Activated CD8-positive, alpha-beta memory T cell treated with anti-CD3 and anti-CD28 coated beads, Interleukin-2, amount 50 U/mL, for 1 hour (primary cell): Measurements from ENCODE around the gene CPVL.

Source experiments
- DNase-seq: peaks from one replicate; pipeline ENCODE4 v3.0.0-alpha.2; 2020; ENCODE audit errors: extremely low read depth

Gene CPVL

GRCh38 chr7:29146057-29146706 lies at the start of gene CPVL:
CPVL (minus strand) TSS chr7:29146537; CDS start chr7:29121061, 25,476 bp downstream.
- DNase-seq, result no peak

DNA sequence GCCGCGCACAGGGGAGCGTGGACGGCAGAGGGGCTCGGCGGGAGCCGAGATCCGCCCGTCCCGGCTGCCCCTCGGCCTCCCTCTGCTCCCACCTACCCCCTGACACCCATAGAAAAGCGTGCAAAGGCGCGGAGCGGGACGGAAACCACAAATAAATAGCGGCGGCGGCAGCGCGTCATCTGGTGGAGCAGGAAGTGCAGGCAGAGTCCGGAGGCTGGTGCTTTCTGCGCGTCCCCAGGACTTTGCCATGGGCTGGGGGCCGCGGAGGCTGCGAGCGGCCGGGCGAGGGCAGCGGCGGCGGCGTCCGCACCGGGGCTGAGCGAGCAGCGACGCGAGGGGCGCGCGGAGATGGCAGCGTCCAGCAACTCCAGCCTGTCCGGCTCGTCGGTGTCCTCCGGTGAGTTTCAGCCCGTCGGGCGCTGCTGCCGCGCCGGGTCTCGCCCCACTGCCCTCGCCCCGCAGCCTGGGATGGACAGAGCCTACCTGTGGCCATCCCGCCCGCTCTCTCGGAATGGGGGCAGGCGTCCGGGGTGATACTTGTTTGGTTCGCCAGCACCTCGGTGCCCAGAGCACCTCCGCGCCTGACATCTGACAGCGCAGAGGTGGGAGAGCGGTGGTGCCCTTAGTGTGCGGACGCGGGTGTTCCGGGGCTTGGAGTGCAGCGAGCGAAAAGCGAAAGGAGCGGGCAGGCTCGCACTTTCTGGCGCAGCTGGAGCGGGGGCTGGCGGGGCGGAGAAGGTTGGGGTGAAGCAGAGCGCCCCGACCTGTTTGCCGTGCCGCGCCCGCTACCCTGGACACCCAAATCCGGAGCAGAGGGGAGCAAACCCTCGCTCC lies 48.5 kb upstream of the CPVL start, which contains the start of gene CHN2:
Gene CHN2, plus strand, starts transcription at position 182 of the 834 bp plus-strand sequence.
- no peak for DNase-seq

DNA sequence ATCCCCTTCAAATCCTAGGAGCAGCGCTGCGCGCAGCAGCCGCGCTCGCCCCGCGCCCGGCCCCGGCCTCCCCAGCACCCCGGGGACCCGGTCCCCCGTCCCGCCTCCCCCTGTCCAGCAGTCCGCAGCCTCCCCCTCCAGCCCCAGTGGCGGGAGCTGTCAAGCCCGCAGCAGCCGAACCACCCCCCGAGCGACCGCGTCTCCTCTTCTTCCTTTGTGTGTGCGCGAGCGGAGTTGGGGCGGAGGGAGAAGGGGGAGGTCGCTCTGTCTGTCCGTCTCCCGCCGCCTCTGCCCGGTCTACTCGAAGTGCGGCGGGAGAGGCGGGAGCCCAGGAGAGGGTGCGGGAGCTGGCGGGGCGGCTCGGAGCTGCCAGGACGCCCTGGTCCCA lies 47.9 kb upstream of the CPVL start:
- DNase-seq, result no peak

DNA sequence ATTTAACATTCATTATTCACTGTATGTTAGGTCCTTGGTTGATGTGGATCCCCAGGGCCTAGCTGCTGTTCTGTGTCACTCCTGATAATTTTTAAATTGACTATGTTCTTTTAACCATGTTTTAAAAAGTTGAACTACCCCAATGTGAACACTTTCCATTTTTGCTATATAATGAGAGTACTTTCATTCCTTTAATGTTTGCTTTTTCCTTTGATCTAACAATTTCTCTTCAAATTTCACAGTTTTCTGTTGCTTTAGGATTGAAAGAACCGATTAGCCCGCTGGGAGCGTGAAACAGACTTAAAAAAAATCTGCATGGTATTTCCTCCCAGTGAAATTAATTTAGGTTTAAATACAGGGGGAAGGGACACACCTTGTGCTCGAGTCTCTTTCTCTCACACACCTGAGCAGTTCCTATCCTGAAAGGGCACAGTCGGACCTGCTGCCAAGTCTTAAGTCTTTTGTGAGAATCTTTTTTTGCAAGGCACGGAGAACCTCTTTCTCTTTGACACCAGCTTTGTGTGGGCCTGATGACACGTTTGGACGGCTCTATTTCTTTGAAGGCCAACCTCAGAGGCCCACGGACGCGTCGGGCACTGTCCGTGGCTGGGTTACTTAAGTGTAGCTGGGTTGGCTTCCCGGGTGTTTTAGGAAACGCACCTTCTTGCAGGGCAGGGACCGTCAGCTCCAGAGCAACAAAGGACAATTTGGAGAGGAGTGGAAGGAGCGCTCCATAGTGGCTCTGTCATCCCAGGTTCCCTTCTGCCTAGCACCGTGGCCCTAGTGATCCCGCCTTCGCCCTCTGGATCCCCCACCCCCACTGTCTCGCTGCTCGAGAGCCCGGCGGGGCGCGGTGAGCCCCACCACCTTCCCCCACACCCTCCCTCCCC lies 47.2 kb upstream of the CPVL start:
- DNase-seq, result no peak

DNA sequence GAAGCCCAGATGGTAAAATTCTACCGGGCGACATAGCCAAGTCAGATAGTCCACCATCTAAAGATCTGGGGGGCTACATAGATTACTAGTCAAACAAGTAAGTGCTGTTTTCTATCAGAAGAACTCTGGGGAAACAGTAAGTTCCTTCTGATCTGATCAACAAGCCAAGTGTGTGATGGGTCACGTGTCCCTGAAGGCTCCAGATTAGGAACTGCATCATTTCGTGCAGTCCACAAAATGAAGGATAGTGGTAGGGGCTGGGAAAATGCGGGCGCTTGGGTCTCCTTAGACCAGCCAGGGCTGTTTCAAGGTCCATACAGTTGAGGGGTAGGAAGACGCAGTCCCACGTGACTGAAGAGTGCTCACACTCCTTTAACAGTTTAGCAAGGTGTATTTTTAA lies 46.5 kb upstream of the CPVL start:
- no peak for DNase-seq

DNA sequence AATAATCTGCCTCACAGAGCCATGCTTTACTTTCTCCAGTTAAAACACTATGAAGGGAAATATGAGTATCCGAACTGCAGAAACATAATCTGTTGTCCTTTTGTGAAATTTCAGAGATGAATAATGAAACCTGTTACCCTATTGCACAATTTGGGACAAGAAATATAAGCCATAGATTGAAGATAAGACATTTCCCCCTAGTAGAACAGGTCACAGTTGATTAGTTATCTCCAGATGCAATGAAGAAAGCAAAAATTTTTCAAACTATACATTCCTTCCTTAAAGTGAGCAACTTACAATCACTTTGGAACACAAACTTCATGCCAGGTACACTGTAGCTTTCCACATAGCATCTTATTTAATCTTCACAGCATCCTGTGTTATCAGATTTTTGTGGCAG lies 46.0 kb upstream of the CPVL start:
- no peak for DNase-seq

DNA sequence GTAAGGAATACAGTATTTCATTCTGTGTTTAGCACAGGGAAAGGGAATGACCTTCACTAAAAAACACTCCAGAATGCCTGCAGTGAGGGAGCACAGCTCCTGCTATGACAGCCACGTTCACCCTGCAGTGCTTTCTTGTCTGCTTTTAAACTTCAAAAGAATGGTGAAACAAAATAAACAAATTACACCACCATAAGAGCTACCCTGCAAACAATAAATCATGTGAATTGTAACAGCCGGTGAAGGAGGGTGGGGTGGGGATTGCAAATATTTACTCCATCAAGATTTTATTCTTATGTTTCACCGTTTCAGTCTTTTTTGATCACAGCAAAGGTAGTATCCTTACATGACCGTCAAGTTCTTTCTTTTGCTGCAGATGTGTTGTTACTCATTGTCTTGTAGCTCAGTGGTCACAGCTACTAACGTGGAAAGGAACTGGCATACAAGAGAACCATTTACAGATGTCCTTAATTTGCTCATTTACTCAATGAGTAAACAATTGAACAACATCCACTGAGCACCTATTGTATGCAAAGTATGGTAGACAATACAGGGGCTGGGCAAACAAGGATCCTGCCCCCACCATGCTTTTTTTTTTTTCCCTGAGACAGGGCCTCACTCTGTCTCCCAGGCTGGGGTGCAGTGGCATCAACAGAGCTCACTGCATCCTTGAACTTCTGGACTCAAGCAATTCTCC lies 44.2 kb upstream of the CPVL start:
- DNase-seq, result no peak

GRCh38 chr7:29189743-29190201 lies 43.4 kb upstream of the CPVL start:
- no peak for DNase-seq

GRCh38 chr7:29185613-29186012 lies 39.3 kb upstream of the CPVL start:
- DNase-seq, result no peak

GRCh38 chr7:29184599-29184998 lies 38.3 kb upstream of the CPVL start:
- no peak for DNase-seq

DNA sequence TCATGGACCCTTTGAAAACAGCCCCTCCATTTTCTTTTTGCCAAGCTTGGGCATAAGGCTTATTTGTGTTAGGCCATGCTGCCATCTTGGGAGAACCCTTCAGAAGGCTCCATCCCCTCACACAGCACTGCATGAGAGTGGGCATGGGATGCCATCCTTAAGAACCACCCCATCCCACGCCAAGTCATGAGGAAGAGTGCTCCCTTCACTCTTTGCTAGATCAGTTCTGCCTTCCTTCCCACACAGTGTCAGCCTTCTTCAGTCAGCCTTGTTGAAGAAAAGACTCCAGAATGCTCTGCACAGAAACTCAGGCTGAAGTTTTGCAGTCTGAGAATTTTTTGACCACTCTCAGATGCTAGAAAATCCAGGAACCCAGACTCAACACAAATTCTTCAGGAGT lies 32.8 kb upstream of the CPVL start:
- DNase-seq, result no peak

DNA sequence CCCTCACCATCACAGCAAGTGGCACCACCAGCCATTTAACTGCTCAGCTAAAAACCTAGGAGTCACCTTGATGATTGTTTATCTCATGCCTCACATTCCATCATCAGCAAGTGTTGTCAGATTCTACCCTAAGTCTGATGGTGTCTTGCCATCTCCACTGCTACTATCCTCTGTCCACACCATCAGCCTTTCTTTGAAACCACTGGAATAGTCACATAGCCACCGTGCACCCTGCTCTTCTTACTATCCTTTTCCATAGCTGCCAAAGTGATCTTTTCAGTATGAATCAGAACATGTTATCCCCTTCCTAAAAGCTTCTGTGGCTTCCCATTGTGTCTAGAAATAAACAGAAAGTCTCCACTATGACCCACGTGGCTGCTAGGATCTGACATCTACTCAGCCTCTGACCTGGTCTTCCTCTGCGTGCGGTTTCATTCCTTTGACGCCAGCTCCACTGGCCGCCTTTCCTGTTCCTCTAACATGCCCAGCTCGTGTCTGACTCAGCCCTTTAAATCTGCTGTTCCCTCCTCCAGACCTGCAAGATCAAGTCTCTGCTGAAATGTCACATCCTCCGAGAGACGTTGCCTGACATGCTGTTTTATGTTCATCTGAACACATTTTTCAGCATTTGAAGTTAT lies 31.7 kb upstream of the CPVL start:
- DNase-seq, result no peak

DNA sequence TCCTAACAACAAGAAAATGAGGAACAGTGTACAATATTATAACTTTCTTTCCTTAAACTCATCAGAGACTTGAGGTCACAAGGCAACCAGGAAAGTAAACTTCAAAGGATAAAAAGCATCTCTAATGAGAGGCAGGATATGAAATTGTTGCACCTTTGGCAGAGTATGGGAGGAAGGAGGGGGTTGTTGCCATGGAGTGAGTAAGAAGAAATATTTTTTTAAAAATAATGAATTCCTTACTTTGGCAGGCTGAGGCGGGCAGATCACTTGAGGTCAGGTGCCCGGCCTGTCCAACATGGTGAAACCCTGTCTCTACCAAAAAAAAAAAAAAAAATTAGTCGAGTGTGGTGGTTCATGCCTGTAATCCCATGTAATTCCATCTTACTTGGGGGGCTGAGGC lies 27.1 kb upstream of the CPVL start:
- no peak for DNase-seq

- no peak for DNase-seq
Measured at GRCh38 chr7:29170781-29171180, 24.4 kb upstream of the CPVL start.

GRCh38 chr7:29167721-29168120 lies 21.4 kb upstream of the CPVL start:
- no peak for DNase-seq

DNA sequence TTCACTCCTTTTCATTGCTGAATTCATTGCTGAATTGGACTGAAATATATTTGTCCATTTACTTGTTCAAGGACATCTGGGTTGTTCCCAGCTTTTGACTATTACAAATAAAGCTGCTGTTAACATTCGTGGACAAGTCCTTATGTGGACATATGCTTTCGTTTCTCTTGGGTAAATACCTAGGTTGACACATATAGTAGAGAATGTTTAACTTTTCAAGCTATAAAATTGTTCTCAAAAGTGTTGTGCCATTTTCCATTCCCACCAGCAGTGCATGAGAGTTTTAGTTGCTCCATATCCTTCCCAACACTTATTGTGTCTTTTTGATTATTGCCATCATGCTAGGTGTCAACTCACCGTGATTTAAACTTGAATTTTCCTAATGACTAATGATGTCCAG lies 17.5 kb upstream of the CPVL start:
- DNase-seq, result no peak

DNA sequence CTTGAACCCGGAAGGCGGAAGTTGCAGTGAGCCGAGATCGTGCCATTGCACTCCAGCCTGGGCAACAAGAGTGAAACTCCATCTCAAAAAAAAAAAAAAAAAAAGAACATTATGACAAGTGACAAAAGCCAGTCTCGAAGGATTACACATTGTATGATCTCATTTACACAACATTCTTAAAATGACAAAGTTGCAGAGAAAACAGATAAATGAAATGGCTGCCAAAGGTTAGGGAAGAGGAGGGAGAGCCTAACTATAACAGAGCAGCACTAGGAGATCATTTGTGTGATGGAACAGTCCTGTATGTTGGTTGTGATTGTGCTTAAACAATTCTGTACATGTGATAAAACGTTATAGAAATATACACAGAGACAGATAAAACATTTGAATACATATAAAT lies 16.2 kb upstream of the CPVL start:
- DNase-seq, result no peak

DNA sequence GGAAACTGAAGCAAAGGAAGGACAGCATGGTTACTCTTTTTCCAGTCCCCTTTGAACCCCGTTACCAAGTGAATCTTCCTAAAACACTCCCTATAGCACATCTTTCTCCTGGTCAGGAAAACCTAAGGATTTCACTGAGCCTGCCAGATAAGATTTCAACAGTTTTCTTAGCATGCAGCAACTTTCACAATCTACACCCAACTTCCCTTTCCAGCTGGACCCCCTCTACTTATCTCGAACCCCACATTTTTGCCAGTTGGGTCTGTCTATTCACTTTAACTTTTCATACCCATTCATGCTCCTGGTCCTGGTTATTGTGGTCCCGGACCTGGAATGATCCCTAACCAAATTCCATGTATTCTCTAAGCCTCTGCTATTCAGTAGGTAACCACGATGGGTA lies 14.9 kb upstream of the CPVL start:
- no peak for DNase-seq

GRCh38 chr7:29160080-29160479 lies 13.7 kb upstream of the CPVL start:
- DNase-seq, result no peak

- DNase-seq, result no peak
Measured at GRCh38 chr7:29158795-29159423, 12.6 kb upstream of the CPVL start.
